GM20000 (cell line): ENCODE results near the gene TRAF5.

Experiments used
- DNase-seq: peaks from one replicate; pipeline ENCODE4 v3.0.0; 2012; ENCODE audit warnings: low spot score
- CTCF ChIP-seq: IDR thresholded peaks from 2 replicates; pipeline ENCODE4 v1.5.1; 2012; ENCODE audit warnings: mild to moderate bottlenecking, control low read depth; ENCODE audit errors: extremely low read depth, missing control alignments

TRAF5 gene

GRCh38 chr1:211355873-211356272, 29.2 kb downstream of the TRAF5 start:
- no peak for TF ChIP-seq CTCF
- no peak for DNase-seq

DNA sequence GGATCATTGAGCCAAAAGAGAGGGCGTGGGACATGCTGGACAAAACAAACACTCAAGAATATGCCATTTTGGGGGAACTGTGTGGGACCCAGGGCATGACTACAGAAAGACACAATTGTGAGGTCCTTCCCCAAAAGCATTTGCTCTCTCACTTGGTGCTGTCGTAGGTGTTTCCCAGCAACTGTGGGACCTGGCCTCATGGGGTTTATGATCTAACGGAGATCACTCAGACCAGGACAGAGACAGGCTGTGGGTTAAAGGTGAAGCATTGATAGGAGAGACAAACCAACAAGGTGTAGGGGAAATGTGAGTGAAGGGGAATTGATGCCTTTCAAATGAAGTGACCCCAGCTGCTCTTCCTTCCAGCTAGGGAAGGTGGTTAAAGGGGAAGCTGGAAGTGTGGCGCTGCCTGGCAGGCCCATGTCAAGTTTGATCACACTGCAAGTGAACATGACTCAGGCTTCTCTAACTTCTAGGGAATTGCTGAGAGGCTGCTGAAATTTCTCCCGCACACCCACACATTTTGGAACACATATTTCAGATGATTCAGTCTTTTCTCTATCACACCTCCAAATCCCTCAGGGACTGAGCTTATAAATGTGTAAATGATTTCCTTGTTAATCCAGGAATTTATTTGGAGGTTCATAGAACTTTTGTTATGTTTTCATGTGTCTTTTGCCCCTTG, 30.2 kb downstream of the TRAF5 start:
- no peak for DNase-seq
- TF ChIP-seq CTCF = no peak

DNA sequence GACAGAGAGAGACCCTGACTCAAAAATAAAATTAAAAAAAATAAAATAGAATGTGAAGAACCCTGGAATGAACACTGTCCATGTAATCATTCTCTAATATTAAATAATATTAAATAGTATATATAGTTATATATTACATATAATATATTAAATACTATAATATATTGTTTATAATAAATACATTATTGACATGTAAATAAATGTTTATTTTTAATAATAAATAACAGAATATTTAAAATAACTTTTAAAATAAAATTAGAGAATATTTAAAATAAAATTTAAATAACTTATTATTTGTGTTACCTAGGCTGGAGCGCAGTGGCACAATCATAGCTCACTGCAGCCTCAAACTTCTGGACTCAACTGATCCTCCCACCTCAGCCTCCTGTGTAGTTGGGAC, 32.1 kb downstream of the TRAF5 start:
- DNase-seq = no peak
- TF ChIP-seq CTCF = no peak

- DNase-seq = no peak
- no peak for TF ChIP-seq CTCF
These were observed 33.2 kb downstream of the TRAF5 start for GRCh38 chr1:211359876-211360275.

DNA sequence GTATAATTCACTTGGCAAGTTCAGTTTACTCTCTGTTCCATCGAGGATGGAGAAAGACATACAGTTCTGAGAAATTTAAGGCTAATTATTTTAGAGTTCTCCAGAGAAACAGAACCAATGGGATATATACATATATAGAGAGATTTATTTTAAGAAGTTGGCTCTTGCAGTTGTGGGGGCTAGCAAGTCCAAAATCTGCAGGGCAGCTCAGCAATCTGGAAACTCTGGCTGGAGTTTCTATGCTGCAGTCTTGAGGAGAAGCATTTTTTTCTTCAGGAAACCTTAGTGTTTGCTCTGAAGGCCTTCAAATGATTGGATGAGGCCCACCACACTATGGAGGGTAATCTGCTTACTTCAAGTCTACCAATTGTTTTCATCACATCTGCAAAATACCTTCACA, 34.6 kb downstream of the TRAF5 start:
- TF ChIP-seq CTCF = no peak

GRCh38 chr1:211369640-211370039, 43.0 kb downstream of the TRAF5 start:
- TF ChIP-seq CTCF = no peak
- no peak for DNase-seq

More for the DNA sequence above, 34.6 kb downstream of the TRAF5 start:
- DNase-seq = no peak

GRCh38 chr1:211370669-211371068, 44.0 kb downstream of the TRAF5 start:
- no peak for TF ChIP-seq CTCF
- DNase-seq = no peak
